ENCODE results near the gene SPAG6.

Gene SPAG6

DNA sequence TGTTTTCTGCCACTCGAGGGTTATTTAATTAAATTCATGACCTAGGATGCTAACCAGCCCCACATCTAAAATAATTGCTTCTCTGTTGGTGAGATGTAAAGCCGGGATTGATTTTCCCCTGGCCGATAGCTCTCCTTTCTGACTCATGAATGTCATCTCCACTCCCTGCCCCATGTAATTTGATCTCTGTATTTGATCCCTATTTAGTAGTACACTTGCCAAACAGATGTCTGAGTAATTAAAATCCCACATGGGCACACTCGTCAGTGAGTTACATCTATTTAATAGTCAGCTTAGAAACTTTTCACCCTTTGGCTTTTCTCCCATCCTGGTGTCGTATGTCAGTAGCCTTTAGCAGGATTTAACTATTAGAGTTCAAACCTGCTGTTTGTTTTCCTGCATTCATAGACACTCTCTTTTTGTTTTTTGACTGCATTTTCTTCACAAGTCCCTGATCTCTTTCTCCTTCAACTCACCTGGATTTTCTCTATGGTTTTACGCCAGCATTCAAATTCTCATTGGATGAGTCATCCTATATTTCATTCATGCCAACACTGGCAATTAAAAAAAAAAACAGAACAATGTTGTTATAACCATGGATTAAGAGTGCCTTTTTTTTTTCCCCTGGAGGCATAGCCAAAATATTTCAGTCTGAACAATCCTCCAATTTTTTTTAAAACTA is 82.7 kb downstream of the SPAG6 start:
- no peak for DNase-seq
- no peak for TF ChIP-seq GATA1 (IDR thresholded peaks at IDR 0.05; ENCODE audit: low read depth, low read length)
- no peak for TF ChIP-seq POLR2A (IDR thresholded peaks at IDR 0.05; ENCODE audit: low read length)

DNA sequence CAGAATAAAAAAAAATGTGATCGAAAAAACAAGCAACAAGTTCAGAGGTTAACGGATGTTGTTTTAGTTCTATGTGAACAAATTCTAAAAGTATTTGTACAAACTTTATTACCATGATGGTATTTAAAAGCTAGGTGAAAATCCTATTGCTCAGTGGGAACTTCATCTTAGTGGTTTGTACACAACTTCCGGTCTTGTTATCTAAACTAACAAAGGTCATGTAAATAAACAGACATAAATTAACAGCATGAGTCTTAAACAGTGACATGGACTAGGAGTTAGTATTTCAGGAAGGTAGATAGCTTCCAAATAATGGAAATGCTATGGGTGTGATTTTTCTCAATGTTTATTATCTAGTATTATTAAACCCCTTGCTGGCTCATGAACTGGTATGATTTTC is 83.8 kb downstream of the SPAG6 start:
- no peak for DNase-seq
- TF ChIP-seq GATA1 (IDR thresholded peaks at IDR 0.05; ENCODE audit: low read depth, low read length) = no peak
- TF ChIP-seq POLR2A (IDR thresholded peaks at IDR 0.05; ENCODE audit: low read length) = no peak

DNA sequence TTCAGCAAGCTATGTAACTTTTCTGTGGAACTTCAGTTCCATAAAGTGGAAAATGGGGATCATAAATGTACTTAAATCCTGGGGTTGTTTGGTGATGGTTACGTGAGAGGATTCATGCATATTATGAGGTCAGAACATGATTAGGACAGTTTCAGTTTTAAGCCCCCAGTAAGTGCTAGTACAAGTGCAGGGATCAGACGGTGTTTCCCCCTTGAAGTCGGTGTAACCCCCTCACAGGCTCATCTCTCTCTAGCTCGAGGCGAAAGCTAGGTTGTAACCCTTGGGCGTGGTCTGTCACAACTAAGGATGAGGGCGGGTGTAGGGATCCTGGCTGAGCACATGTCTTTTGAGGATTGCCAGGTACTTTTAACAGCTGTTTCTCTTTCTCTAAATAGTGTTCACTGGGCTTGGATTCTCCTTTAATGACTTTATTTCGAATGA is 84.7 kb downstream of the SPAG6 start:
- TF ChIP-seq POLR2A (IDR thresholded peaks at IDR 0.05; ENCODE audit: low read length) (no peak), GATA1 (IDR thresholded peaks at IDR 0.05; ENCODE audit: low read depth, low read length) (no peak)
- no peak for DNase-seq

DNA sequence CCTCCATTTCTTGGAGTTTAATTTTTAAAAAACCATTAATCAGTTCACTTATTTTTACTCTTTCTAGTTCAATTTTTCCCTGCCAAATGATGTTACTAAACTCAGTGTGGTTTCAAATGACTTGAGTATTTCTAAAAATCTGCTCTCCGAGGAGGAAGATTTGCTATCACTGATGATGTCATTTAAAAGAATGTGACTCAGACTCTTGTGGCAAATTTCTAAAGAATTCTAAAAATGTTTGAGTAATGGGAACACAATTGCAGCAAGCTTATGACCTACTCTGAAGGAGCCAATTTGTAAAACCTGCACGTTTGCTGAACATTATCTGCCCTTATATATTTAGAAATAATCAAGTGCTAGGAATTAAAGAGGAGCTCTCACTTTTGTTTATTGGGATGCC is 88.6 kb downstream of the SPAG6 start:
- TF ChIP-seq POLR2A (IDR thresholded peaks at IDR 0.05; ENCODE audit: low read length) (no peak), GATA1 (IDR thresholded peaks at IDR 0.05; ENCODE audit: low read depth, low read length) (no peak)
- peak in 1 of 2 experiments; percentile 48 for DNase-seq

DNA sequence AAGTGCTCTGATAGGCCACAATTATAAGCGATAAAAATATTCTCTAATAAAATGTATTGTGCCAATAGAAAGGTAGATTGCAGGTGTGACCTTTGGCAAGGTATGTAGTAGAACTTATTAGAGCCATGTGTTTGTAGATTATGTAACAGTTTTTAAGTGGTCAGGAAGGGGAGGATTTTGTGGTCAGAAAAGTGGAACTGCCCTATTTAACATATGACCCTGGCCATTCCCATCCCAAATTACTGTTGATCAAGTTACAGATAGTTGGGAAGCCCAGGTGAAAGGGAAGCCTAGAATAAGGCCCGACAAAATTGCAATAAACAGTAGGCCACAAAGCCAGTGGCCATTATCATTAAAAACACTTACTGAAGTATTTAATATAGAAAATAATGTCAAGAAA is 89.2 kb downstream of the SPAG6 start:
- TF ChIP-seq GATA1 (IDR thresholded peaks at IDR 0.05; ENCODE audit: low read depth, low read length) (no peak), POLR2A (IDR thresholded peaks at IDR 0.05; ENCODE audit: low read length) (no peak)
- DNase-seq = no peak

DNA sequence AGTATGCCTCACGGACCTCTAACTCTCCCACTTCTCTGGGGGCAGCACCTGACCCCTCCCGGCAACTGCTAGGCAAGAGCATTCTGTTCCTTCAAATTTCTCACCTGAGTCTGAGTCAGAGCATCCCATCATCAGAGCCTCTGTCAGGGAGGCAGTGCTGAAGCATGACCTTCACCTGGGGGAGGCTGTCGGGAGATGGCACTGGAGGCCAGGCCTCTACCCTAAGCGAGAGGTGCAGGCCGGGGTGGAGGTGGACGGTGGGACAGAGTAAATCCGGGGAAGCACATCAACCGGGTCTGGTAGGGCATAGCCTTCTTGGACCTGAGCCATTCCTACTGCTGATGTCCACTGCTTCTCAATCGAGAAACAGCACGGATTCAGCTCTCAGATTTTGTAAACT is 90.4 kb downstream of the SPAG6 start:
- TF ChIP-seq POLR2A (IDR thresholded peaks at IDR 0.05; ENCODE audit: low read length) = no peak
- TF ChIP-seq GATA1 (IDR thresholded peaks at IDR 0.05; ENCODE audit: low read depth, low read length) = no peak
- DNase-seq = no peak

DNA sequence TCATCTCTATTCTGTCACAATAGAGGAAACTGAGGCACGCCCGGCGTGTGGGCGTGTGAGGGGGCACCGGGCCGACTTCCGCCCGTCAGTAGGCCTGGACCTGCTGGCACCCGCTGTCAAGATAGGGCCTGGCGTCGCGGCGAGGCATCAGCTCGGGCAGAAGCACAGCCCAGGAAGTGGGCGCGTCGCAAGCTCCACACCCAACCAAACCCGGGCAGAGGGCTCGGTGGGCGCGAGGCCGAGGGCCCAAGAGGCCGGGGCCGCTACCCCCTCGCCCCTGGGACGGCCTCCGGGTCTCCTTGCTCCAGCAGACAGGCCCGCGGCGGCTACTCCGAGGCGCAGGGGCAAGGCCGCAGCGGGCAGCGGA is 91.2 kb downstream of the SPAG6 start:
- no peak for DNase-seq
- TF ChIP-seq GATA1 (IDR thresholded peaks at IDR 0.05; ENCODE audit: low read depth, low read length) (no peak), POLR2A (IDR thresholded peaks at IDR 0.05; ENCODE audit: low read length) (no peak)

DNA sequence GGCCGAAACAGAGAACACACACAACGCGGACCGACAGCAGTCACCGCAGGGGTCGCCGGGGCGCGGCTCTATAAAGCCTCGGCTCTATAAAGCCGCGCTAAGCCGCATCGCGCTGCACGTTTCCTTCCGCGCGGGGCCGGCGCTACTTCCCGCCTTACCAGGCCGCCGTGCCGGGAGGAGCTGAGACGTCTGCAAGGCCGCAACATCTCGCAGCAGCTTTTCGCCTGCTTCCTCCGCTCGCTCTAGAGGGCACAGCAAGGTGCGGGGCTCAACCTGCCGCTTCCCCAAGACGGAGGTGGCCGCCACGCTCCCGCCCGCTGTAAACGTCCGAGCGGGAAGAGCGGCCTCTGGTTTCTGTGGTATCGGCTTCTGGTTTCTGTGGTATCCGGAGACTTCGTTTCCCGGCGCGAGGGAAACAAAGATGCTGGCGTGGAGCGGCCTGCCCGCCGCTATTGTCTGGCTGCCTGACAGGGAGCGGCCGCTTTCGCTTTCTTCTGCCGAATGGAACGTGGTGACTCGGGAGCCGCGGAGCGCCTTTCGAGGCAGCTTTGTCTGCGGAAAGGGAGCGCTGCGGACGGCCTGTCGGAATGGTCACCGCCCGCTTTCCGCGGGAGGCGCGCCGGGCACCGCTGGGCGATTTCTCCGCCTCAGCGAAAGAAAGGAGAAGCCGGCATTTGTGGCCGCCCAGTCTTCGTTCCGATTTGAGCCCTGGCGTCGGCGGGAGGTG is 91.8 kb downstream of the SPAG6 start:
- TF ChIP-seq GATA1 (IDR thresholded peaks at IDR 0.05; ENCODE audit: low read depth, low read length) (no peak), POLR2A (IDR thresholded peaks at IDR 0.05; ENCODE audit: low read length) (peak; percentile 97)
- peak; percentile 98 for DNase-seq

DNA sequence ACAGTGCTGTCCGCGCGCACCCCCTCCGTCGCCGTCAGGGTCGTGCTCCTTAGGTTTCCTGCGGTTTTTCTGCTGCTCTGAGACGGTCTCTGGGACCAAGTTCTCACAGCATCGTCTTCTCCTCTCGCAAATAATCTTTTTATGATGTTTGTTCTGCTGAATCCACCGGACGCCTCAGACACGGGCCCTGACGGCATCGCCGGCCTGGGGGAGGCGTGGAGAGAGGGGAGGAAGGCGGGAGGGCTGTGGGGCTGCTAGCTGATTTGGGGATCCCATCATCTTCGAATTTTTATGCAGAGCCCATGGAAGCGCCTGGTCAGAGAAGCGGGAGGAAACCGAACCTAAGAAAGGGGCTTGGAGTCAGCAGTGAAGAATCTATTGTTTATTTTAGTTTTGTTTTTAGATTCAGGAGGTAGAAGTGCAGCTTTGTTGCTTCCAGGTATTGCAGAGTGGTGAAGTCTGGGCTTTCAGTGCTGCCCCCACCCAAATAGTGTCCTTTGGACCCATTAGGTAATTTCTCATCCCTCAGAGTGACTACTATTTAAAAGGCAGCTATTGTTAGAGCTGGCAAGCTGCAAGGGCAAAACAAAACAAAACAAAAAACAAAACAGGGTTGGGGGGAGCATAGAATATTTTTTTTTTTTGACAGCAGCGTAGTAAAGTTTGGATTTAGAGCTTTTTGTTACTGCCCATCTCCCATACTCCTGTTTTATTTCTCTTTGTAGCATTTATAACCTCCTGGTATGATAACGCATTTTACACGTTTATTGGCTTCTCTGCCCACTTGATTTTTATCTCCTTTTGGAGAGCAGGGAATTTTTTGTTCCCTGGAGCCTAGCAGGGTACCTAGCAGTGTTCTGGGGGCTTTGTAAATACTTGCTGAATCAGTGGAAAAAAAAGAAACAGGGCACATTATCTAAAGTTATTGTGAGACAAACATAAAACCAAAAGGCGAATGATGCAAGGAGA is 92.6 kb downstream of the SPAG6 start:
- no peak for DNase-seq
- TF ChIP-seq GATA1 (IDR thresholded peaks at IDR 0.05; ENCODE audit: low read depth, low read length) (no peak), POLR2A (IDR thresholded peaks at IDR 0.05; ENCODE audit: low read length) (no peak)

DNA sequence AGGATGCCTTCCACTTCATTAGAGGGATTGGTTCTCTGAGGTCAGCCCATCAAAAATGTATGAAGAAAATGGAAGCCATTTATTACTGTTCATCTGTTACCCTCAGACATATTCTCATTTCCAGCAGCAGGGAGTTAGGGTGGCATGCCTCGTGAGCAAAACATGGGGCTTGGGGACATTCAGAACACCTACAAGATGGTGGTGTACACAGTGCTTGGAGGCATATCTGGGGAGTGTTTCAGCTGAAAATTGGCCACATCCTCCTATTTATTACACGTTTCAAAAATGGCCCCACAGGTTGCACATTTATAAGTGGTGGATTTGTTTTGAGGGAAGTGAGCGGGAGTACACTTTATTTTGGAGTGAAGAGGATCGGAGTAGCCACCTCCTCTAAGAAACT is 93.4 kb downstream of the SPAG6 start:
- no peak for TF ChIP-seq GATA1 (IDR thresholded peaks at IDR 0.05; ENCODE audit: low read depth, low read length)
- TF ChIP-seq POLR2A (IDR thresholded peaks at IDR 0.05; ENCODE audit: low read length) = no peak

DNA sequence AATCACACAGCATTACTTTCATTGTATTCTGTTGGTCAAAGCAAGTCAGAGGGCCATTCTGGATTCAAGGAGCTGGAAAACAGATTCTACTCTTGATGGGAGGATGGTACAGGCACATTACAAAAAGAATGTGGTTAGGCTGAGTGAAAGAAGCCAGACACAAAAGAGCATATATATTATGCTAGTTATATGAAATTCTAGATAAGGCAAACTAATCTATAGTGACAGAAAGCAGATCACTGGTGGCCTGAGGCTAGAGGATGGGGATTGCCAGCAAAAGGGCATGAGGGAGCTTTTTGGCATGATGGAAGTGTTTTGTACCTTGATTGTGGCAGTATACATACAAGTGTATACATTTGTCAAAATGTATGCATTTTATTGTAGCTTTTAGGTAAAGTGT is 96.8 kb downstream of the SPAG6 start:
- DNase-seq = no peak
- TF ChIP-seq POLR2A (IDR thresholded peaks at IDR 0.05; ENCODE audit: low read length) = no peak
- no peak for TF ChIP-seq GATA1 (IDR thresholded peaks at IDR 0.05; ENCODE audit: low read depth, low read length)

More for the DNA sequence above, 93.4 kb downstream of the SPAG6 start:
- DNase-seq = no peak

DNA sequence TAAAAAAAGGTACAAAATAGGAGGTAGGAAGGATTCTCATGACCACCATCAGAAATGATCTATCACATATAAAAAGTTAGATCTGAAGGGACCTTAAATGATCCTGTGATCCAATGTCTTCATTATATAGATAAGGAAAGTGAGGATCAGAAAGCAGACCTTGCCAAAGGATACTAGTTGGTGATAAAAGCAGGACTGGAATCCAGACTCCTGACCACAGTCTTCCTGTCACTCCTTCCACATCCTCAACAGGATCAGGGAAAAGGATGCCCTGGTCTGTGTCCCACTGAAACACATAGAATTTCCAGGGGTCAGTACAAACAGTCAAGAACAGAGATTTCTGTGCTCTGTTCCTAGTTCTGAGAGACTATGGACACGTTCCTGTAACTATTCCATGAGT is 97.2 kb downstream of the SPAG6 start:
- DNase-seq = no peak
- TF ChIP-seq POLR2A (IDR thresholded peaks at IDR 0.05; ENCODE audit: low read length) = no peak
- TF ChIP-seq GATA1 (IDR thresholded peaks at IDR 0.05; ENCODE audit: low read depth, low read length) = no peak

DNA sequence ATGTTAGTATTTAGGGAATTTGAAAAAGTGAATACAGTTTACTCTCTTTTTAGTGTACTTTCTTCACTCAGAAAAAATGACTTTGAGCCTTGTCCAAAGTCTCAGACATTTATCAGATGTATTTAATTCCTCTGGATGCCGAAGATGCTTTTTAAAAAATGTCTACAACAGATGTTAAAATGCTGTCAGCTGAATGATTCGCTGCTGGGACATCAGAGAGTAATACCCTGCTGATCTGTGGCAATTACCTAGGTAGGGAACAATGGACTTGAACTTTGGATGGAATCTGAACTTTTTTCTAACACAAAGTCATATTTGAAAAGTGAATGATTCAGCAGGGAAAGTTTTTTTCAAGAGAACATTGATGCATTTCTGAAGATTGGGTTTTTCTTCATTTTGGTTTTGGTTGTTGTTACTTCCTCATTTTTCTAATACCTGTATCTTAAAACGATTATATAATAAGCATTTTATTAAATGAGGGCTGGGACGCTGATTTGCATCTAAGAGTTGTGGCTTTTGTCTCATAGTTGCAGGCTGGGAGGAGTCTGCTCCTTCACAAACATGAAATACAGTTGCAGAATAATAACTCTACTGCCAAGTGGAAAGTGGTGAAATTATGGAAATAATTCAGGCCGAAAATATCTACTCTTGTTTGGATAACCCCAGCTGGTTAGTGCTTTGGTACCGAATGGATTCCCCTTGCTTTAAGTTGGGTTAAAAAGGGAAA is 98.0 kb downstream of the SPAG6 start:
- DNase-seq = no peak
- no peak for TF ChIP-seq GATA1 (IDR thresholded peaks at IDR 0.05; ENCODE audit: low read depth, low read length)
- no peak for TF ChIP-seq POLR2A (IDR thresholded peaks at IDR 0.05; ENCODE audit: low read length)

Measured in erythroblast (primary cell).